HG03460 (cell line): ENCODE data around the gene PRSS38.

Source experiments
- ATAC-seq: cut with Tn5 transposase; IDR thresholded peaks from one replicate; pipeline ENCODE4 v1.9.1; 2021; ENCODE audit not compliant: unreplicated experiment

Gene PRSS38

GRCh38 chr1:227815468-227816409, at the start of gene PRSS38:
Gene PRSS38 (plus strand): TSS chr1:227815675. CDS start chr1:227815717, 42 bp downstream.
- no peak for ATAC-seq

GRCh38 chr1:227766015-227766634, 49.4 kb upstream of the PRSS38 start:
- ATAC-seq, result no peak

GRCh38 chr1:227766653-227767277, 48.7 kb upstream of the PRSS38 start:
- no peak for ATAC-seq

- ATAC-seq, result no peak
Measured at GRCh38 chr1:227767401-227768124, 47.9 kb upstream of the PRSS38 start.

GRCh38 chr1:227768125-227768439, 47.4 kb upstream of the PRSS38 start:
- no peak for ATAC-seq

- no peak for ATAC-seq
Measured at GRCh38 chr1:227768640-227769039, 46.8 kb upstream of the PRSS38 start.

- no peak for ATAC-seq
Measured at GRCh38 chr1:227769047-227769935, 46.2 kb upstream of the PRSS38 start.

GRCh38 chr1:227769936-227770494, 45.5 kb upstream of the PRSS38 start:
- no peak for ATAC-seq

- no peak for ATAC-seq
Measured at GRCh38 chr1:227770812-227771211, 44.7 kb upstream of the PRSS38 start.

- ATAC-seq, result no peak
Measured at GRCh38 chr1:227771326-227771725, 44.1 kb upstream of the PRSS38 start.

- no peak for ATAC-seq
Measured at GRCh38 chr1:227771771-227772170, 43.7 kb upstream of the PRSS38 start.

GRCh38 chr1:227773558-227773957, 41.9 kb upstream of the PRSS38 start:
- ATAC-seq, result no peak

GRCh38 chr1:227774051-227774731, 41.3 kb upstream of the PRSS38 start:
- no peak for ATAC-seq

GRCh38 chr1:227774821-227775661, 40.4 kb upstream of the PRSS38 start:
- no peak for ATAC-seq

GRCh38 chr1:227775841-227776240, 39.6 kb upstream of the PRSS38 start:
- ATAC-seq, result no peak

GRCh38 chr1:227776331-227776771, 39.1 kb upstream of the PRSS38 start:
- no peak for ATAC-seq

GRCh38 chr1:227777156-227777555, 38.3 kb upstream of the PRSS38 start:
- ATAC-seq, result no peak

- ATAC-seq, result no peak
Measured at GRCh38 chr1:227777646-227778045, 37.8 kb upstream of the PRSS38 start.
